K562 (cell line): ENCODE measurements around the gene SDHAF1. TPM values are rescaled to one million over a fixed set of nuclear protein-coding genes. Genes with fewer than 3 reads are reported as not detected.

Source experiments
- ATAC-seq: fragments of 200-7000 bp; cut with Tn5 transposase; 3 replicates; pipeline ENCODE4 v1.9.1; 2020; ENCODE audit warnings: moderate library complexity
- BruUV-seq: library from RNA; stranded (reverse); fragments of 400-500 nt; replicated peaks from 2 replicates; lab custom pipeline; 2021; lab: Mats Ljungman, UMichigan
- CTCF ChIA-PET: fragments of 300-600 bp; formaldehyde crosslinking; extraction: SDS; loops from one replicate; lab custom pipeline; 2021; ENCODE audit warnings: low intra/inter-chr PET ratio; lab: Yijun Ruan, JAX
- POLR2A ChIA-PET: fragments of 300-600, 350-650 bp; sonication (Branson Sonifier 250); formaldehyde crosslinking; extraction: SDS; loops from one replicate; lab custom pipeline; 2021; ENCODE audit warnings: antibody characterized with exemption, inconsistent platforms; lab: Yijun Ruan, JAX
- DNase-seq, 4 experiments: peaks; one replicate each; pipeline versions ENCODE4 v3.0.0 to v3.0.0-alpha.2; 2011 to 2018; ENCODE audit warnings: low spot score in 3 of 4, mixed read lengths in 3 of 4; ENCODE audit errors: extremely low read depth in 1 of 4
- FAIRE-seq: peaks from 2 replicates; lab custom pipeline; 2011; peaks lifted over from hg19 to GRCh38; lab: Jason Lieb, UNC
- H2AFZ ChIP-seq: 2 replicates; pipeline ENCODE4 v1.6.0; 2011; ENCODE audit warnings: low read depth, low read length, control low read depth, inconsistent platforms
- H3K27ac ChIP-seq: fragments of 200-600 bp; 3 replicates; pipeline ENCODE4 v1.8.0; 2011; ENCODE audit warnings: low read depth, mild to moderate bottlenecking, control low read depth, inconsistent platforms, low read length, moderate library complexity, mixed read lengths; ENCODE audit errors: extremely low read depth
- H3K27me3 ChIP-seq, 2 experiments: fragments of 300-600 bp in 1 of 2; 2 replicates in 1 of 2; 3 replicates in 1 of 2; pipeline versions ENCODE4 v1.6.0 to v1.8.0; 2011; ENCODE audit warnings: inconsistent platforms in 2 of 2, low read length in 2 of 2, mild to moderate bottlenecking in 1 of 2, mixed read lengths in 1 of 2, moderate library complexity in 1 of 2; ENCODE audit not compliant: control insufficient read depth in 2 of 2, insufficient read depth in 2 of 2
- H3K36me3 ChIP-seq: fragments of 300-600 bp; 3 replicates; pipeline ENCODE4 v1.8.0; 2011; ENCODE audit warnings: mild to moderate bottlenecking, low read length, inconsistent platforms; ENCODE audit not compliant: control insufficient read depth, insufficient read depth
- H3K4me1 ChIP-seq, 2 experiments: fragments of 200-600 bp in 1 of 2; replicated peaks in 1 of 2; 2 replicates in 1 of 2; 3 replicates in 1 of 2; pipeline versions ENCODE4 v1.5.1 to v1.8.0; 2011; ENCODE audit warnings: inconsistent platforms in 2 of 2, low read length in 2 of 2, mild to moderate bottlenecking in 1 of 2, mixed read lengths in 1 of 2, moderate library complexity in 1 of 2; ENCODE audit not compliant: control insufficient read depth in 2 of 2, insufficient read depth in 2 of 2
- H3K4me2 ChIP-seq: 2 replicates; pipeline ENCODE4 v1.6.1; 2011; ENCODE audit warnings: low read length, control low read depth, inconsistent platforms, mixed read lengths; ENCODE audit not compliant: insufficient read depth
- H3K4me3 ChIP-seq: fragments of 200-600 bp; sonication (generic), shearing (Covaris generic); 2 replicates; pipeline ENCODE4 v1.5.1; 2016; ENCODE audit warnings: control low read depth, inconsistent platforms
- H3K79me2 ChIP-seq: fragments of 200-600 bp; 3 replicates; pipeline ENCODE4 v1.8.0; 2011; ENCODE audit warnings: low read length, inconsistent platforms; ENCODE audit not compliant: control insufficient read depth, insufficient read depth
- H3K9ac ChIP-seq, 2 experiments: 2 replicates each; pipeline versions ENCODE4 v1.6.0 to v1.6.1; 2011; ENCODE audit warnings: low read depth in 2 of 2, low read length in 2 of 2, control low read depth in 1 of 2, inconsistent platforms in 1 of 2, mild to moderate bottlenecking in 1 of 2, mixed read lengths in 1 of 2; ENCODE audit not compliant: insufficient read depth in 1 of 2
- H3K9me1 ChIP-seq: one replicate; pipeline ENCODE4 v1.6.0; 2011; ENCODE audit warnings: inconsistent platforms, mild to moderate bottlenecking, low read length, moderate library complexity; ENCODE audit not compliant: control insufficient read depth, insufficient read depth
- H3K9me3 ChIP-seq: replicated peaks from 2 replicates; pipeline ENCODE4 v1.5.1; 2011; ENCODE audit warnings: low read depth, low read length, inconsistent platforms; ENCODE audit not compliant: control insufficient read depth, insufficient read depth
- H4K20me1 ChIP-seq: replicated peaks from 2 replicates; pipeline ENCODE4 v1.6.1; 2011; ENCODE audit warnings: low read length, inconsistent platforms, mixed read lengths; ENCODE audit not compliant: control insufficient read depth, insufficient read depth
- GTF2A2 ChIP-seq: IDR thresholded peaks from 2 replicates; pipeline ENCODE4 v1.6.1; 2016; ENCODE audit warnings: mild to moderate bottlenecking, missing genetic modification characterization, missing compliant biosample characterization
- GTF2F1 ChIP-seq: IDR thresholded peaks from 2 replicates; pipeline ENCODE4 v1.6.1; 2011; ENCODE audit warnings: low read depth, low read length, improper control_type of control experiment
- MAFK ChIP-seq: IDR thresholded peaks from 2 replicates; pipeline ENCODE4 v1.6.1; 2011; ENCODE audit warnings: low read length, improper control_type of control experiment
- MBD2 ChIP-seq: sonication (generic); IDR thresholded peaks from 2 replicates; pipeline ENCODE4 v1.6.1; 2016; ENCODE audit warnings: low read depth, borderline replicate concordance
- RAD51 ChIP-seq: fragments of 450-650 bp; IDR thresholded peaks from 2 replicates; pipeline ENCODE4 v1.7.1; 2016; ENCODE audit warnings: low read depth, mild to moderate bottlenecking, borderline replicate concordance
- RBM22 ChIP-seq: fragments of 200-400 bp; formaldehyde crosslinking; IDR thresholded peaks from 2 replicates; pipeline ENCODE4 v1.6.1; 2018; ENCODE audit warnings: low read length, low read depth; ENCODE audit not compliant: poor library complexity, severe bottlenecking
- SMARCE1 ChIP-seq: fragments of 450-650 bp; IDR thresholded peaks from 2 replicates; pipeline ENCODE4 v1.7.1; 2016; ENCODE audit warnings: mild to moderate bottlenecking
- TAF15 ChIP-seq: fragments of 200-400 bp; formaldehyde crosslinking; IDR thresholded peaks from 2 replicates; pipeline ENCODE4 v1.6.1; 2017; ENCODE audit warnings: mild to moderate bottlenecking, low read depth, low read length, moderate library complexity
- ZNF124 ChIP-seq: sonication (generic); formaldehyde crosslinking; IDR thresholded peaks from 2 replicates; pipeline ENCODE4 v1.8.1; 2022; ENCODE audit warnings: missing genetic modification reagents
- ZNF146 ChIP-seq: IDR thresholded peaks from one replicate; pipeline ENCODE4 v1.6.1; 2018; ENCODE audit warnings: missing compliant biosample characterization; ENCODE audit not compliant: unreplicated experiment
- ZNF224 ChIP-seq: sonication (generic); formaldehyde crosslinking; IDR thresholded peaks from 2 replicates; pipeline ENCODE4 v1.8.0; 2022; ENCODE audit warnings: mild to moderate bottlenecking, missing genetic modification reagents
- WGBS: fragments of 100-300 bp; shearing (Covaris generic); methylation state at CpG from one replicate; pipeline ENCODE4 v1.1.6; 2016; ENCODE audit warnings: low coverage, mixed read lengths; ENCODE audit not compliant: insufficient coverage; ENCODE audit errors: missing lambda C conversion rate; 5-methylcytosine and 5-hydroxymethylcytosine counted together
- in situ Hi-C: fragments of 300-500 bp; cut with MboI; formaldehyde crosslinking; loops from 4 replicates; pipeline ENCODE4 v1.15.0; 2018; ENCODE audit warnings: inconsistent platforms, mixed read lengths
- intact Hi-C: fragments of 100-400 bp; cut with micrococcal nuclease; formaldehyde crosslinking; loops from 2 replicates; pipeline ENCODE4 v1.14.2; 2022
- polyA plus RNA-seq, 8 experiments: library from polyadenylated mRNA; depleted of rRNA in 4 of 8; stranded (reverse) in 5 of 8; unstranded in 3 of 8; fragments of >200 nt; fragmentation: Nextera tagmentation in 2 of 8; fragmentation: Illumina TruSeq in 1 of 8; extraction: Ambion mirVana in 2 of 8; extraction: Trizol in 1 of 8; gene quantifications; 2 replicates each; pipeline versions ENCODE4 v1.2.1 to v1.2.3, GENCODE V29; 2011 to 2014; ENCODE audit warnings: inconsistent platforms in 1 of 8, missing spikeins in 1 of 8
- total RNA-seq, 7 experiments: library from RNA; depleted of rRNA in 6 of 7; stranded (reverse); fragments of >200 nt in 6 of 7; fragmentation: Illumina TruSeq in 2 of 7; extraction: Trizol in 2 of 7; gene quantifications; 2 replicates each; pipeline versions ENCODE4 v1.2.1 to v1.2.3, GENCODE V29; 2011 to 2021; ENCODE audit warnings: low replicate concordance in 1 of 7
- TF ChIP-seq, protein P1 (sequence below): sonication (generic); formaldehyde crosslinking; IDR thresholded peaks from 2 replicates; pipeline ENCODE4 v1.8.0; 2022; ENCODE audit warnings: mild to moderate bottlenecking, missing genetic modification reagents, borderline replicate concordance
- TF ChIP-seq, protein P2 (sequence below): sonication (generic); formaldehyde crosslinking; IDR thresholded peaks from 2 replicates; pipeline ENCODE4 v1.8.0; 2022; ENCODE audit warnings: mild to moderate bottlenecking, missing genetic modification reagents
- TF ChIP-seq, protein P3 (sequence below): sonication (generic); formaldehyde crosslinking; IDR thresholded peaks from 2 replicates; pipeline ENCODE4 v1.9.0; 2022; ENCODE audit warnings: mild to moderate bottlenecking, missing genetic modification reagents
- TF ChIP-seq, protein P4 (sequence below): fragments of 250-450 bp; sonication (Bioruptor Pico); IDR thresholded peaks from 2 replicates; pipeline ENCODE4 v1.5.0; 2020; ENCODE audit warnings: mild to moderate bottlenecking
- TF ChIP-seq, protein P5 (sequence below): fragments of 250-450 bp; sonication (Bioruptor Pico); IDR thresholded peaks from 2 replicates; pipeline ENCODE4 v1.8.0; 2022; ENCODE audit warnings: moderate library complexity, mild to moderate bottlenecking, inconsistent platforms

The SDHAF1 gene
- total and polyA plus RNA-seq, 9 of the 15 experiments (the other 6 are each of a cell fraction or from before 2014, with no cell fraction given), result 0.42 to 55.7 (median 18.8) TPM

DNA sequence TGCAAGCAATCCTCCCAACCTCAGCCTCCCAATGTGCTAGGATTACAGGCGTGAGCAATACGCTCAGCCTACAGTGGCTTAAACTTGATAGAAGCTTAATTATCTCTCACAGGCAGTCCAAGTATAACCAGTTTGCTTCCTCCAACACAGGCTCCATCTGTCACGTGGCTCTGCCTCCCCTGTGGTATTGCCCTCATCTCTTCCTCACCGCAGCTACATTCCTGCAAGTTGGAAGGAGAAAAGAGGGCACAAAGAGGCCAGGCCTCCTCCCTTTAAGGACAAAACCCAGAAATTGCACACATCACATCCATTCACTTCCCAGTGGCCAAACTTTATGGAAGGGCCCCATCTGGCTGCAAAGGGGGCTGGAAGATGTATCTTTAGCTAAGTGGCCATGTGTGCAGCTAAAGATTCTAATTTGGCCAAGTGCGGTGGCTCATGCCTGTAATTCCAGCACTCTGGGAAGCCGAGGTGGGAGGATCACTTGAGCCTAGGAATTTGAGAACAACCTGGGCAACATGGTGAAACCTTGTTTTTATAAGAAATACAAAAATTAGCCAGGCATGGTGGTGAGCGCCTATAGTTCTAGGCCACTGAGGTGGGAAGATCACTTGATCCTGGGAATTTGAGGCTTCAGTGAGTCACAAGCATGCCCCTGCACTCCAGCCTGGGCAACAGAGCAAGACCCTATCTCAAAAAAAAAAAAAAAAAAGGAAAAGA is 3.1 kb upstream of the SDHAF1 start:
- in situ Hi-C loops, result no loop called here
- H3K9ac ChIP-seq, result no peak overlapping the region
- H3K36me3 ChIP-seq, result no peaks in the 10 kb centered on the region
- peaks cover 0 to under 1% of the 10 kb centered on the region in 2 experiments; a peak in 1 of 5 replicates for H3K27me3 ChIP-seq
- 49% methylated on average over 5 of the region's 7 CpGs for WGBS
- 0 out of 2 replicates have a peak, but pooled peaks cover 4% of the 10 kb centered on the region for H4K20me1 ChIP-seq
- no peak for FAIRE-seq
- no peak overlapping the region for H3K4me2 ChIP-seq
- H2AFZ ChIP-seq, result 0 out of 2 replicates have a peak overlapping the region, but pooled peaks have one; percentile 38
- H3K9me3 ChIP-seq, result peaks cover 3% of the 10 kb centered on the region
- no peak for ATAC-seq
- peaks cover 19% of the 10 kb centered on the region for H3K79me2 ChIP-seq
- intact Hi-C loops, result loop anchor here (10.0 kb wide), 1 partner anchor 123 kb away; the partner anchor contains the start of genes OVOL3, POLR2I and TBCB
- no peak for DNase-seq
- no peak overlapping the region for H3K27ac ChIP-seq
- H3K4me1 ChIP-seq, result peaks cover 9 to 38% of the 10 kb centered on the region in 2 experiments; a peak in 4 of 5 replicates
- no peak overlapping the region for H3K4me3 ChIP-seq
- H3K9me1 ChIP-seq, result peaks cover 3% of the 10 kb centered on the region
- ChIA-PET CTCF (no interaction called here), POLR2A (no interaction called here)
- BruUV-seq, result no TSS peak
- TF ChIP-seq ZNF224 (CRISPR knock-in tag) (no peak), GTF2F1 (no peak), MBD2 (no peak), MAFK (no peak), TAF15 (no peak), ZNF146 (CRISPR knock-in tag) (no peak), GTF2A2 (no peak), ZNF124 (CRISPR knock-in tag) (no peak), SMARCE1 (no peak), RAD51 (peak; percentile 38; the same call in 1 of the 2 replicates), RBM22 (no peak)
- TF ChIP-seq, protein P1, sequence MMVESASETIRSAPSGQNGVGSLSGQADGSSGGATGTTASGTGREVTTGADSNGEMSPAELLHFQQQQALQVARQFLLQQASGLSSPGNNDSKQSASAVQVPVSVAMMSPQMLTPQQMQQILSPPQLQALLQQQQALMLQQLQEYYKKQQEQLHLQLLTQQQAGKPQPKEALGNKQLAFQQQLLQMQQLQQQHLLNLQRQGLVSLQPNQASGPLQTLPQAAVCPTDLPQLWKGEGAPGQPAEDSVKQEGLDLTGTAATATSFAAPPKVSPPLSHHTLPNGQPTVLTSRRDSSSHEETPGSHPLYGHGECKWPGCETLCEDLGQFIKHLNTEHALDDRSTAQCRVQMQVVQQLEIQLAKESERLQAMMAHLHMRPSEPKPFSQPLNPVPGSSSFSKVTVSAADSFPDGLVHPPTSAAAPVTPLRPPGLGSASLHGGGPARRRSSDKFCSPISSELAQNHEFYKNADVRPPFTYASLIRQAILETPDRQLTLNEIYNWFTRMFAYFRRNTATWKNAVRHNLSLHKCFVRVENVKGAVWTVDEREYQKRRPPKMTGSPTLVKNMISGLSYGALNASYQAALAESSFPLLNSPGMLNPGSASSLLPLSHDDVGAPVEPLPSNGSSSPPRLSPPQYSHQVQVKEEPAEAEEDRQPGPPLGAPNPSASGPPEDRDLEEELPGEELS (CRISPR knock-in tag), result no peak
- TF ChIP-seq, protein P2, sequence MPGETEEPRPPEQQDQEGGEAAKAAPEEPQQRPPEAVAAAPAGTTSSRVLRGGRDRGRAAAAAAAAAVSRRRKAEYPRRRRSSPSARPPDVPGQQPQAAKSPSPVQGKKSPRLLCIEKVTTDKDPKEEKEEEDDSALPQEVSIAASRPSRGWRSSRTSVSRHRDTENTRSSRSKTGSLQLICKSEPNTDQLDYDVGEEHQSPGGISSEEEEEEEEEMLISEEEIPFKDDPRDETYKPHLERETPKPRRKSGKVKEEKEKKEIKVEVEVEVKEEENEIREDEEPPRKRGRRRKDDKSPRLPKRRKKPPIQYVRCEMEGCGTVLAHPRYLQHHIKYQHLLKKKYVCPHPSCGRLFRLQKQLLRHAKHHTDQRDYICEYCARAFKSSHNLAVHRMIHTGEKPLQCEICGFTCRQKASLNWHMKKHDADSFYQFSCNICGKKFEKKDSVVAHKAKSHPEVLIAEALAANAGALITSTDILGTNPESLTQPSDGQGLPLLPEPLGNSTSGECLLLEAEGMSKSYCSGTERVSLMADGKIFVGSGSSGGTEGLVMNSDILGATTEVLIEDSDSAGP (CRISPR knock-in tag), result no peak
- TF ChIP-seq, protein P3, sequence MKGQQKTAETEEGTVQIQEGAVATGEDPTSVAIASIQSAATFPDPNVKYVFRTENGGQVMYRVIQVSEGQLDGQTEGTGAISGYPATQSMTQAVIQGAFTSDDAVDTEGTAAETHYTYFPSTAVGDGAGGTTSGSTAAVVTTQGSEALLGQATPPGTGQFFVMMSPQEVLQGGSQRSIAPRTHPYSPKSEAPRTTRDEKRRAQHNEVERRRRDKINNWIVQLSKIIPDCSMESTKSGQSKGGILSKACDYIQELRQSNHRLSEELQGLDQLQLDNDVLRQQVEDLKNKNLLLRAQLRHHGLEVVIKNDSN (CRISPR knock-in tag), result peak; percentile 51; the same call in 1 of the 2 replicates
- TF ChIP-seq, protein P4, sequence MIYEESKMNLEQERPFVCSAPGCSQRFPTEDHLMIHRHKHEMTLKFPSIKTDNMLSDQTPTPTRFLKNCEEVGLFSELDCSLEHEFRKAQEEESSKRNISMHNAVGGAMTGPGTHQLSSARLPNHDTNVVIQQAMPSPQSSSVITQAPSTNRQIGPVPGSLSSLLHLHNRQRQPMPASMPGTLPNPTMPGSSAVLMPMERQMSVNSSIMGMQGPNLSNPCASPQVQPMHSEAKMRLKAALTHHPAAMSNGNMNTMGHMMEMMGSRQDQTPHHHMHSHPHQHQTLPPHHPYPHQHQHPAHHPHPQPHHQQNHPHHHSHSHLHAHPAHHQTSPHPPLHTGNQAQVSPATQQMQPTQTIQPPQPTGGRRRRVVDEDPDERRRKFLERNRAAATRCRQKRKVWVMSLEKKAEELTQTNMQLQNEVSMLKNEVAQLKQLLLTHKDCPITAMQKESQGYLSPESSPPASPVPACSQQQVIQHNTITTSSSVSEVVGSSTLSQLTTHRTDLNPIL (CRISPR knock-in tag), result no peak
- TF ChIP-seq, protein P5, sequence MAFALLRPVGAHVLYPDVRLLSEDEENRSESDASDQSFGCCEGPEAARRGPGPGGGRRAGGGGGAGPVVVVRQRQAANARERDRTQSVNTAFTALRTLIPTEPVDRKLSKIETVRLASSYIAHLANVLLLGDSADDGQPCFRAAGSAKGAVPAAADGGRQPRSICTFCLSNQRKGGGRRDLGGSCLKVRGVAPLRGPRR (CRISPR knock-in tag), result no peak
